ENCODE data around the gene GRK1. TPM values are rescaled to one million over a fixed set of nuclear protein-coding genes. Genes with fewer than 3 reads are reported as not detected.

Gene GRK1
- total RNA-seq, 1 donor from 2014 or later = not detected

DNA sequence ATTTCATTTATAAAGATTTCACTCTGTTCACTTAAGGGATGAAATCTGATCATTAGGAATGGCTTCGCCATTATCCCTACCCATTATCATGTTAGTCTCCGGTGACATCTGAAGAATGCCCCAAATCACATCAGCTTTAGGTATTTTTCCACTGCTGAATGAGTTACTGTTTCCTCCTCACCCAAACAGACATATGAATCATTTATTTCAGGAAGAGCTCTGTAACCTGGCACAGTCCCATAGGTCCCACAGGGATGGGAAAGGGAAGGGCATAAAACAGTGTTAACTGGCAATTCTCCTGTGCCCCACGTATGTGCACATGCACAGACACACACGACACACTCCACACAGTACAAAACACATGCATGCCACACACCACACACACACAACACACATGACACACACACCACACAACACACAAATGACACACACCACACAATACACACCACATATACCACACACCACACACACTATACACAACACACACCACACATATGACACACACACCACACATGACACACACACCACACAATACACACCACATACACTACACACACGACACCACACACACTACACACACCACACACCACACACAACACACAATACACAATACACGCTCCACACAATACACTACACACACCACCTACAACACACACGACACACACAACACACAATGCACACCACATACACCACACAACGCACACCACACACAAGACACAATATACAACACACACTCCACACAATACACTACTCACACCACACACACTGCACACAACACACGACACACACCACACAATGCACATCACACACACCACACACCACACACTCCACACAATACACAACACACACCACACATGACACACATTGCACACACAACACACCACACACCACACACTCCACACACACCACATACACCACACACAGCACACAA lies 107.4 kb downstream of the GRK1 start:
- DNase-seq (ENCODE audit: low read depth) (peak; percentile 22), FAIRE-seq (peak; percentile 80)
- Histone ChIP-seq H3K4me1 (ENCODE audit: insufficient read depth, low read length) (no peaks in the 10 kb centered on the region), H3K9me3 (ENCODE audit: insufficient read depth, low read depth, low read length) (peaks cover 9% of the 10 kb centered on the region), H3K4me3 (ENCODE audit: insufficient read depth, low read depth, low read length) (no peak overlapping the region), H3K36me3 (ENCODE audit: insufficient read depth, low read length) (no peaks in the 10 kb centered on the region), H3K9ac (ENCODE audit: low read length) (no peak overlapping the region), H3K27me3 (ENCODE audit: insufficient read depth, low read length) (peaks cover 11% of the 10 kb centered on the region), H2AFZ (ENCODE audit: low read depth, low read length) (no peak overlapping the region), H4K20me1 (ENCODE audit: insufficient read depth, low read length) (no peaks in the 10 kb centered on the region), H3K27ac (ENCODE audit: low read depth, low read length) (no peak overlapping the region), H3K79me2 (ENCODE audit: insufficient read depth, low read length) (no peaks in the 10 kb centered on the region), H3K4me2 (ENCODE audit: low read length) (no peak overlapping the region)
- Mint-ChIP-seq H3K36me3 (ENCODE audit: low read depth, unreplicated experiment) (peaks cover 17% of the 10 kb centered on the region), H3K27me3 (ENCODE audit: low read depth, unreplicated experiment) (peaks cover 25% of the 10 kb centered on the region), H3K27ac (ENCODE audit: unreplicated experiment) (no peak overlapping the region), H3K9me3 (ENCODE audit: unreplicated experiment) (peaks cover 16% of the 10 kb centered on the region), H3K4me1 (ENCODE audit: low read depth, unreplicated experiment) (peaks cover 3% of the 10 kb centered on the region), H3K4me3 (ENCODE audit: unreplicated experiment) (no peak overlapping the region)
- no peak for TF ChIP-seq EZH2 (IDR thresholded peaks at IDR 0.05; ENCODE audit: insufficient read depth, low read length)
- TF ChIP-seq, protein P1, sequence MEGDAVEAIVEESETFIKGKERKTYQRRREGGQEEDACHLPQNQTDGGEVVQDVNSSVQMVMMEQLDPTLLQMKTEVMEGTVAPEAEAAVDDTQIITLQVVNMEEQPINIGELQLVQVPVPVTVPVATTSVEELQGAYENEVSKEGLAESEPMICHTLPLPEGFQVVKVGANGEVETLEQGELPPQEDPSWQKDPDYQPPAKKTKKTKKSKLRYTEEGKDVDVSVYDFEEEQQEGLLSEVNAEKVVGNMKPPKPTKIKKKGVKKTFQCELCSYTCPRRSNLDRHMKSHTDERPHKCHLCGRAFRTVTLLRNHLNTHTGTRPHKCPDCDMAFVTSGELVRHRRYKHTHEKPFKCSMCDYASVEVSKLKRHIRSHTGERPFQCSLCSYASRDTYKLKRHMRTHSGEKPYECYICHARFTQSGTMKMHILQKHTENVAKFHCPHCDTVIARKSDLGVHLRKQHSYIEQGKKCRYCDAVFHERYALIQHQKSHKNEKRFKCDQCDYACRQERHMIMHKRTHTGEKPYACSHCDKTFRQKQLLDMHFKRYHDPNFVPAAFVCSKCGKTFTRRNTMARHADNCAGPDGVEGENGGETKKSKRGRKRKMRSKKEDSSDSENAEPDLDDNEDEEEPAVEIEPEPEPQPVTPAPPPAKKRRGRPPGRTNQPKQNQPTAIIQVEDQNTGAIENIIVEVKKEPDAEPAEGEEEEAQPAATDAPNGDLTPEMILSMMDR (IDR thresholded peaks at IDR 0.05; ENCODE audit: insufficient read depth, low read depth, low read length) = no peak

DNA sequence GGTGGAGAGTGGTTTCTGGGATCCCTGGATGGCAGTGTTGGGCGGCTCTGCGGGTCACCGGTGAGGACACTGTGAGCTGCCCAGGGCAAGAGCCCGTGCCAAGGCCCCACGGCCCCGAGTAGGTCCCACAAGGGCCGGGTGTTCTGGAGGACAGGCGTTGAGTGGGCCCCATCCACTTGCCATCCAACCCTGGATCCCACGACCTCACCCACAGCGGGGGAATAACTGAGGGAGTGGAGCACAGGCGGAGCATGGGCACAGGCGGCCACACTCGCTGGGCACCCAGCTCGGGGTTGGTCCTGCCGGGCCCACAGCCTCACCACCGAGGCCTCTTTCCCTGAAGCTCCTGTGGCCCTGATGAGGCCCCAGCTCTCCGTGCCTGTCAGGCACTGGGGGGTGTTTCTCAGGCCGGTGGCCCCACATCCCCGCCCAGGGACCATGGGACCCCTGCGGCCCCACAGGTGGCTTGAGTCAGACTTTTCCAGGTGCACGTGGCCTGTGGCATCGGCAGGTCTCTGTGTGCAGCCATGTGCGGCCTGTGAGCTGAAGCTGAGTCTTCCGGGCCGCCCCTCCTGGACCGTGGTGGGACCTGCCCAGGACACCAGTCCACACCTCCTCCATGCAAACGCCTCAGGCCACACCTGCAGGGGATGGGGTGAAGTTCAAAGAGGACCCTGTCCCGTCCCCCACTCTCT lies 108.6 kb downstream of the GRK1 start:
- no peak overlapping the region for H3K27ac Mint-ChIP-seq (ENCODE audit: unreplicated experiment)
- H3K4me3 Mint-ChIP-seq (ENCODE audit: unreplicated experiment) = no peak overlapping the region
- H3K4me1 Mint-ChIP-seq (ENCODE audit: low read depth, unreplicated experiment) = no peaks in the 10 kb centered on the region
- Histone ChIP-seq H4K20me1 (ENCODE audit: insufficient read depth, low read length) (no peaks in the 10 kb centered on the region), H3K9me3 (ENCODE audit: insufficient read depth, low read depth, low read length) (peaks cover 9% of the 10 kb centered on the region), H3K27me3 (ENCODE audit: insufficient read depth, low read length) (peaks cover 19% of the 10 kb centered on the region), H3K4me1 (ENCODE audit: insufficient read depth, low read length) (no peaks in the 10 kb centered on the region), H3K4me2 (ENCODE audit: low read length) (no peak overlapping the region), H2AFZ (ENCODE audit: low read depth, low read length) (no peak overlapping the region), H3K36me3 (ENCODE audit: insufficient read depth, low read length) (no peaks in the 10 kb centered on the region), H3K4me3 (ENCODE audit: insufficient read depth, low read depth, low read length) (no peak overlapping the region), H3K27ac (ENCODE audit: low read depth, low read length) (no peak overlapping the region), H3K9ac (ENCODE audit: low read length) (no peak overlapping the region), H3K79me2 (ENCODE audit: insufficient read depth, low read length) (no peaks in the 10 kb centered on the region)
- TF ChIP-seq, protein P1 (IDR thresholded peaks at IDR 0.05; ENCODE audit: insufficient read depth, low read depth, low read length) = no peak
- TF ChIP-seq EZH2 (IDR thresholded peaks at IDR 0.05; ENCODE audit: insufficient read depth, low read length) = no peak
- H3K9me3 Mint-ChIP-seq (ENCODE audit: unreplicated experiment) = peaks cover 12% of the 10 kb centered on the region
- peaks cover 10% of the 10 kb centered on the region for H3K36me3 Mint-ChIP-seq (ENCODE audit: low read depth, unreplicated experiment)
- DNase-seq (ENCODE audit: low read depth) = no peak
- H3K27me3 Mint-ChIP-seq (ENCODE audit: low read depth, unreplicated experiment) = peaks cover 28% of the 10 kb centered on the region
- FAIRE-seq = no peak
